GM12873 (cell line): Measurements from ENCODE around the gene SPIC.

Source experiments
- CTCF ChIP-seq: IDR thresholded peaks from 2 replicates; pipeline ENCODE4 v1.5.1; 2012; ENCODE audit warnings: low read depth, mild to moderate bottlenecking, moderate library complexity, low read length, control low read depth; ENCODE audit not compliant: insufficient read depth; ENCODE audit errors: missing control alignments

Gene SPIC

GRCh38 chr12:101468948-101469347 is 6.2 kb upstream of the SPIC start:
- no peak for TF ChIP-seq CTCF

GRCh38 chr12:101470939-101471338 is 4.2 kb upstream of the SPIC start:
- no peak for TF ChIP-seq CTCF

GRCh38 chr12:101474248-101474647 is 888 bp upstream of the SPIC start:
- no peak for TF ChIP-seq CTCF

GRCh38 chr12:101475751-101476305 is 692 bp downstream of the SPIC start:
- no peak for TF ChIP-seq CTCF

- no peak for TF ChIP-seq CTCF
These were observed 5.7 kb downstream of the SPIC start for GRCh38 chr12:101480849-101481248.

- TF ChIP-seq CTCF, result no peak
These were observed 9.9 kb downstream of the SPIC start for GRCh38 chr12:101485021-101485420.

GRCh38 chr12:101488469-101488868 is 13.3 kb downstream of the SPIC start:
- no peak for TF ChIP-seq CTCF
